H4 (cell line): ENCODE measurements around the gene SF3B3. TPM values are rescaled to one million over a fixed set of nuclear protein-coding genes. Genes with fewer than 3 reads are reported as not detected.

ENCODE experiments used
- DNase-seq: peaks from one replicate; pipeline ENCODE4 v3.0.0-alpha.2; 2015; ENCODE audit warnings: low spot score
- total RNA-seq: library from RNA; depleted of rRNA; stranded (reverse); fragments of >200 nt; shearing (Covaris generic); gene quantifications from 2 replicates; pipeline ENCODE4 v1.2.3, GENCODE V29; 2014

SF3B3 gene
- total RNA-seq, 1 experiment from 2014 or later: 180 TPM

DNA sequence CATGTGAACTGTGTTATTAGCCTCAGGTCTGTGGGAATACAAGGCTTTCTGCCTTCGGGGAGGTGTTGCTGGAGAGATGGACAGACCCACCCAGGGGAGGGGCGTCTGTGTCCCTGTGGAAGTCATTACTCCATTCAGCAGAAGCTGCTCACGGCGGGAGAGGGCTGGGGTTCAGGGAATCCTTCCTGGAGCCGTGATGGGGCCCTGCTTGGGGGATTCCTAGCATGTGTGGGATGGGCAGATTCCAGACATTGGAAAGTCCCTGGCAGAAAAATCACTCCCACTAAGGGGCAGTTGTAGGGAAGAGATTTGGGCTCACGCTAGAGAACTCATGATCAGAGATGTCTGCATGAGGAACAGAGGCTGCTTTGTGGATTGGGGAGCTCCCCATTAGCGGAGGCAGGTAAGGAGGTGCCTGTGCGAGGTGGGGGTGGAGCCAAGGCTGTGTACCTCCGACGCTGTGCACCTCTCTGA lies 66.4 kb downstream of the SF3B3 start:
- DNase-seq: no peak

DNA sequence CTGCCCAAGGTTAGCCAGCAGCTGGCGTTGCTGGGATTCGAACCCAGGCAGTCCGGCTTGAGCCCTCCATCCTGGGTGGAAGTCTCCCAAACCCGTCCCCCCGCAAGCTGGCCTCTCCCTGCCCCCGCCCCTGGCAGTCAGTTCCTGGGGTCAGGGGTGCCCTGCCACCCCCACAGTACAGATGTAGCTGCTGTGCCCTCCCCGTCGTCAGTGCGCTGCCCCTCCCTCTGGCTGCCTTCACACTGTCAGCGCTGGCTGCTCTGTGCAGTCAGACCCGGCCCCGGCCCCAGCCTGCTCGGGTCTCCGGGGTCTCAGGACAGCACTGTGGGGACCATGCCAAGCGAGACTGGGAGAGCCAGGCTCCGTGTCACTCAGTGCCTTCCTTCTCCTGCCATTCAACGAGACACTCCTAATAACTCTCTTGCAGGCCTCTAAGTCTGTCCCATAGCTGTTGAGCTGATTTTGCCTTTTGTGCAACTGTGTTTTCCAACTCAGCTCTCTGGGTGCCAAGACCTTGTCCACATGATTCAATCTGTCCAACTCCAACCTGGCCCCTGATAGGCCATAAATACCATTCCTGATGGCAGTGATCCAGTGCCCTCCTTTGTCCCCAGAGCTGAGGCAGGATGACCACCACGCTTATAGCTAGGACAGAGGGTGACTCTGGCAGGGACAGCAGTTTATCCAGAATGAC lies 67.3 kb downstream of the SF3B3 start:
- no peak for DNase-seq

DNA sequence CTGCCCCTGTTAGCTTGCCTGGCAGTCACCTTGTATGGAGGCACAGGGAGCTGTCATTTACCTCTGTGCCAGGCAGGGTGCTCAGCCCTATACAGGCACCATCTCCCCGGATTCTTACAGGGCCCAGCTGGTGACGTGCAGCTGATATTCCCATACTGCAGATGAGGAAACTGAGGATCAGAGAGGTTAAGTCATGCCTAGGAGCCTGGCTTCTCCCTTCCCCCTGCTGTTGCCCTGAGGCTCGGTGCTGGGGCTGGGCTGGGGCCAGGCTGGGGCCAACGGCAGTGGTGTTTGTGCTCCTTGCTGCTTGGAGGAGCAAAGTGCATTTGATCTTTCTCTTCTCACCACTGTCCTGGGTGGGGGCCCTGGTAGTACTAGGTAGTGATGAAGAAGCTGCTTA lies 68.0 kb downstream of the SF3B3 start:
- DNase-seq: no peak

DNA sequence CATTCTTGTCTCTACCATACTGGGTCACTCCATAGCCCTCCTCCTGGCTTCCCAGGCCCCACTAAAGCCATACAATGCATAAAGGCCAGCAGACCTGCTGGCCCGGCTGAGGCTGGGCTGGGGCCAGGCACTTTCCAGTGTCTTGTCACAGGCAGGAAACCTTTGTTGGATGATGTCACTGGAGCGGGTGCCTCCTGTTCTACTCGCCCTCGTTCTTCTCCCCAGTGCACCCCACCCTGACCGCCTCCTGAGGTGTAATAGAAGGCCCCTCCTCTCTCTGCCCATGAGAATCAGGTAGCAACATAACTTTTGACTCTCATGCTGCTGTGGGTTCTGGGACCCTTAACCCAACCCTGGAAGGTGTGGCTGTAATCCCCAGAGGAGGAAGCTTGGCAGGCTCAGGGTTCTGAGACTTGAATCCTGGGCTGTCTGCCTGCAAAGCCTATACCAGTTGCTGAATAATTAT lies 68.5 kb downstream of the SF3B3 start:
- no peak for DNase-seq

DNA sequence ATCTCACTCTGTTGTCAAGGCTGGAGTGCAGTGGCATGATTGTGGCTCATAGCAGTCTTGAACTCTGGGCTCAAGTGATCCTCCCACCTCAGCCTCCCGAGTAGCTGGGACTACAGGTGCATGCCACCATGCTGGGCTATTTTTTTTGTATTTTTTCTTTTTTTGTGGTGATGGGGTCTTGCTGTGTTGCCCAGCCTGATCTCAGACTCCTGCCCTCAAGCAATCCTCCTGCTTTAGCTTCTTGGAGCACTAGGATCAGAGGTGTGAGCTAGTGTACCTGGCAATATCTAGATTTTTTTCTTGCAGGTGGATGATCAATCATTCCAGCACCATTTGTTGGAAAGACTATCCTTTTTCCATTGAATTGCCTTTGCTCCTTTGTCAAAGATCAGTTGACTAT lies 69.9 kb downstream of the SF3B3 start:
- DNase-seq: no peak

DNA sequence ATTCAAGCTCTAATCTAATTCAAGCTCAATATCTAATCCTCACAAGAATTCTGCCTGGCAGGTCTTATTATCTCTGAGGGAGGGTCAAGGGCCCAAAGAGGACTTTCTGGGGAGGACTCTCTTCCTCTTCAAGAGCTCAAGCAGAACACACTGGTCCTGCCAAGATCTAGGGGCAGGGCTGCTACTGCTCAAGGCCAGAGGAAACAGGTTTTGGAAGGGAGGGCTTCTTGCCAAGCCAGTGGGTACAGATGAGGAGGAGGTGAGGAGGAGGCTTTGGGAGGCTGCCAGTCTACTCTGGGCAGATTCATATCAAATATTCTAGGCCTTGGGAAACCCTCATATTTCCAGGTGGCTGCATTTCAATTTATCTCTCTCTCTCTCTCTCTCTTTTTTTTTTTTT lies 71.0 kb downstream of the SF3B3 start:
- no peak for DNase-seq

DNA sequence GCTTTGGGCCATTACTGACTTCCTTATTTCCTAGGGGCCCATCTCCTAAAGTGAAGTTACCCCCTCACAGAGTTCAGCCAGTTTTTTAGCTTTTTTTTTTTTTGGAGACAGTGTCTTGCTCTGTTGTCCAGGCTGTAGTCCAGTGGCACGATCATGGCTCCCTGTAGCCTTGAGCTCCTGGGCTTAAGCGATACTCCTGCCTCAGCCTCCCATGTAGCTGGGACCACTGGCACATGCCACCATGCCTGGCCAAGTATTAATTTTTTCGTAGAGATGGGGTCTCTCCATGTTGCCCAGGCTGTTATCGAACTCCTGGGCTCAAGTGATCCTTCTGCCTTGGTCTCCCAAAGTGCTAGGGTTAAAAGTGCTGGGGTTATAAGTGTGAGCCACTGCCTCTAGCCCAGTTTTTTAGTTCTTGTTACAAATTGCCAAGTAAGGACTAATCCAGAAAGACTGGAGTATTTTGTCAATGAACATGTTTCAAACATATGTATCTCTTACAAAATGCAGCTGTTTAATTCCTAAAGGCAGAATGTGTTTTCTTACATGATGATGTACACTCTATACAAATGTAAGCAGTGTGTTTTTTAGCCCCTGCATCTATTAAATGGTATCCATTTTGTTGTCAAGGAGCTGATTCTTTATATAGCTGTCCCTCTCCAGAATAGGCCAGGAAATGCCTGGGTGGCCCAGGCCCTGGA lies 73.7 kb downstream of the SF3B3 start:
- no peak for DNase-seq

DNA sequence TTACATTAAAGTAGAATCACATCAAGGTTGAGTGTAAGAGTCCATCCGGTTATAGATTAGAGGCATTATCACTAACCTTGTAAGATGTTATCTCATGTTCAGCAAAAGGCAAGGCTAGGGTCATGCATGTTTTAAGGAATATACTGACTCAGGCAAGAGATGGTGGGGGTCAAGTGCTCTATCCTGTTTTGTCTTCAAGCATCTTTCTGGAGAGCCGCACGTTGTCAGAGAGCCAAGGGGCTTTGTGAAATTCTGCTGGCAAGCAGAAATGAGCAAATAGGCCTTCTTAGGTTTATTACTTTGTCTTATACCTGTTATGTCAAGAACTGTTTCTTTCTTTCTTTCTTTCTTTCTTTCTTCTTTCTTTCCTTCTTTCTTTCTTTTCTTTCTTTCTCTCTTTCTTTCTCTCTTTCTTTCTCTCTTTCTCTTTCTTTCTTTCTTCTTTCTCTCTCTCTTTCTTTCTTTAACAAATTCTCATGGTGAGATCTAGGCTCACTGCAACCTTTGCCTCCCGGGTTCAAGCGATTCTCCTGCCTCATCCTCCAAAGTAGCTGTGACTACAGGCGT lies 75.4 kb downstream of the SF3B3 start:
- DNase-seq: no peak

DNA sequence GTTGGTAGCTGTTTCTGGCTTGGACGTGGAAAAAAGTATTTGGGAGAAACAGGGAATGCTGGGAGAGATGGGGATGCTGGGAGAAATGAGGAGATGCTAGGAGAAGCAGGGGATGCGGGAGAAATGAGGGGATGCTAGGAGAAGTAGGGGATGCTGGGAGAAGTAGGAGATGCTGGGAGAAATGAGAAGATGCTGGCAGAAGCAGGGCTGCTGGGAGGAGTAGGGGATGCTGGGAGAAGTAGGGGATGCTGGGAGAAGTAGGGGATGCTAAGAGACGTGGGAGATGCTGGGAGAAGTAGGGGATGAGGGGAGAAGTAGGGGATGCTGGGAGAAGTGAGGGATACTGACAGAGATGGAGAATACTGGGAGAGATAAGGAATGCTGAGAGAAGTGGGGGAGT lies 77.1 kb downstream of the SF3B3 start:
- no peak for DNase-seq

DNA sequence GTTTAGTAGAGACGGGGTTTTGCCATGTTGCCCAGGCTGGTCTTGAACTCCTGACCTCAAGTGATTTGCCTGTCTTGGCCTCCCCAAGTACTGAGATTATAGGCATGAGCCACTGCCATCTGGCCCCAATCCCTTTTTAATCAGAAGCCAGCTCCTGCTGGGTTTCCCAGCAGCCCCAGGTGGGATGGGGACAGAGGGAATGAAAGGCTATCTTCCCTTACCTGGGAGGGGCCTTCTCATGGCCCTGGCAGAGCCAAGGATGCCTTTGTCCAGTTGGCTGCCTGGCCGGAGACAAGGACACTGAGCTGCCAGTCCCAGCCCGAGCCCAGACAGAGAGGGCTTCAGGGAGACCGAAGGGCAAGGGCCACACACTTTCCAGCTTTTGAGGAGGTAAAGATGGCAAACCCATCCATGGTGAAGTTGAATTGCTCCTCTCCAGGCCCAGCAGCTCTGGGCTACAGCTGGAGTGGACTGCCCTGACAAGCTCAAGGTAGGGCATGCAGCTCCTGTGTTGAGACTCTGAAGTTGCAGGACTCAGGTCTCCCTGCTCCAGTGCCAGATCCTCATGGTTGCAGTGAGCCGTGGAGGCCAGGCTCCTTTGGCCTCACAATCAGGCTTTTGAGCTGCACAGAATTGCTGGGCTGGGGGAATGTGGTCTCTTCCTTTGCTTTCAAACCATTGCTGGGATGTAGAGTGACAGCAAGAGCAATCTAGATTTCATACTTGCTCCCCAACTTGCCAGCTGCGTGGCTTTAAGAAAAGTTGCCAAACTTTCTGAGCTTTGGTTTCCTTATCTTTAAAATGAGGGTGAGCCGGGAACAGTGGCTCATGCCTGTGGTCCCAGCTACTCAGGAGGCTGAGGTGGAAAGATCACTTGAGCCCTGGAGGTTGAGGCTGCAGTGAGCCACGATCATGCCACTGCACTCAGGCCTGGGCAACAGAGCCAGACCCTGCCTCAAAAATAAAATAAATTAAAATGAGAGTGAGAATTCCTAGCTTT lies 78.3 kb downstream of the SF3B3 start:
- no peak for DNase-seq

DNA sequence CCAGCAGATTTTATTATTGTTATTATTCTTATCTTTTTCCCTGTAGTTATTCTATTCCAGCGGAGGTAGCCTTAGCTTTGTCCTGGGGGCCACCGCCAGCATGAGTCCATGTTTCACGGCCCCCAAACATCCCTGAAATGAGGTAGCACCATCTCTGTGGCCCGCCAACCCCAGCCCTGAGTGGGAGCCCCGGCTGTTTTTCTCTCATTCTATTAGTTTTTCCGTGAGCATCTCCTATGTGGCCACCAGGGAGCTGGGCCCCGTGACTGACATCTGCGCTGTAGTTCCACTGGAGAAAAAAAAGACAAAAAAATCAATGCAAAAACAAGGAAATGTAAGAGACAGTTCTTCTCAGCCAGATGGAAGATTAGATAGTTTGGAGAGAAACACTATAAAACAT lies 79.2 kb downstream of the SF3B3 start:
- no peak for DNase-seq

DNA sequence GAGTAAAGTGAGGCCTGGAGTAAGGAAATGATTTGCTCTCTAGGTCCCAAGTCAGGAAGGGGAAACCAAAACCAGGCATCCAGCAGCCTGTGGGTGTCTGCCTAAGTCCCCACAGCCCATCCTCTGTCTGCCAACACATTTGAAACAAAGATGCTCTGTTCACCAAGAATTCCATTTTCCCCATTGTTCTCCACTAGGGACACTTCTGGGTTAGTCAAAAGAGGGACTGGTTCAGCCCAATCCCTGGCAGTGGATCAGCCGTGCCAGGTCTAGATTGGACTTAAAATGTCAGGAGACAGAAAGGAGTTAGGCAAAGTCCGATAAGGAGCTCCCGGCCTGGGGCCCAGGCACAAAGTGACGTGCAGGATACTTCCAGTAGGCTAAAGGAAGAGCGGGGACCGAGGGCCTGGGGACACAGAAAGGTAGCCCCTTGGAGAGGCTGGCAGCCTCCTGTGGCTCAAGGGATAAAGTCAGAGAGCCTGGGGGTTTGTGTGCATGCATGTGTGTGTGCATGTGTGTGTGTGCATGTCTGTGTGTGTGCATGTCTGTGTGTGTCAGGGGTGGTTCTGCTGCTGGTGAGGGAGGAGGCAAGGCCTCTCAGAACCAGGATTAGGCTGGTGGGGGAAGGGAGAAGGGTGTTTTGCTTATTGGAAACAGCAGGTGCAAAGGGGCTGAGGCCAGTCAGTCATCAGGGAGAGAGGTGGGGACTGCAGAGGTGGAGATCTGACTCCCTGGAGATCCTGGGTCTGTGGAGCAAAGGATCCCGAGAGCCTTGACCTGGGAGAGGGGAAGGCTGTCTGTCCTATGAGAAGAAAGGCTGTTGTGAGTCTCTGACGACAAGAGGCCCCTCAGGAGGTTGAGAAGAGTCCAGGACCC lies 81.0 kb downstream of the SF3B3 start:
- DNase-seq: no peak

DNA sequence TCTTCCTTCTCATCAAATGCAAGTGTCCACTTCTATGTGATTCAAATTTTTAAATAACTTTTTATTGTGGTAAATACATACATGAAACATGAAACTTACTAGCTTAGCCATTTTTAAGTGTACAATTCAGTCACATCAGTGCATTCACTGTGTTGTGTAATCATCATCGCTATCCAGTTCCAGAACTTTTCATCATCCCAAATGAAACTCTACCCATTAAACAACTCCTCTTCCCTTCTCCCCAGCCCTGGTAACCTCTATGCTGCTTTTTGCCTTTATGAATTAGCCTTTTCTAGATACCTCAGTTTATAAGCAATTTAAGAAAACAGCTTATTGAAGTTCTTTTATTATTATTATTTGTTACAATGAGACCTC lies 81.7 kb downstream of the SF3B3 start:
- DNase-seq: no peak

DNA sequence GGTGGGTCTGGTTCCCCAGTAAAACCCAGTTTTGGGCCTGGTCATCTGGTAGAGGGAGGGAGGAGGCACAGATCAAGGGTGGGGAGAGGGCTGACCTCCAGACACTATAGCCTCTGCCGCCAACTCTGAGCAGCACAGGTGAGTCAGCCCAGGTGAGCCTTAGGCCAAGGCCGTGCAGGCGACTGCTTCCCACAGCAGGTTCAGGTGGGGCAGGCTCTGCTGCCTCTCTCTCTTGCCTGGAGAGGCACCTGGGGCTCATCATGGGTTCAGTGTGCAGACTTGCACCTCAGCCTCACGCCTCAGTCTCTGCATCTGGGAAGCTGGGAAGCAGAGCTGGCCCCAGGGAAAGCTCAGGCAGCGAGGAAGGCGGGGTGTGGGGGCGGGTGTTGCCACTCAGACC lies 84.9 kb downstream of the SF3B3 start:
- DNase-seq: no peak

DNA sequence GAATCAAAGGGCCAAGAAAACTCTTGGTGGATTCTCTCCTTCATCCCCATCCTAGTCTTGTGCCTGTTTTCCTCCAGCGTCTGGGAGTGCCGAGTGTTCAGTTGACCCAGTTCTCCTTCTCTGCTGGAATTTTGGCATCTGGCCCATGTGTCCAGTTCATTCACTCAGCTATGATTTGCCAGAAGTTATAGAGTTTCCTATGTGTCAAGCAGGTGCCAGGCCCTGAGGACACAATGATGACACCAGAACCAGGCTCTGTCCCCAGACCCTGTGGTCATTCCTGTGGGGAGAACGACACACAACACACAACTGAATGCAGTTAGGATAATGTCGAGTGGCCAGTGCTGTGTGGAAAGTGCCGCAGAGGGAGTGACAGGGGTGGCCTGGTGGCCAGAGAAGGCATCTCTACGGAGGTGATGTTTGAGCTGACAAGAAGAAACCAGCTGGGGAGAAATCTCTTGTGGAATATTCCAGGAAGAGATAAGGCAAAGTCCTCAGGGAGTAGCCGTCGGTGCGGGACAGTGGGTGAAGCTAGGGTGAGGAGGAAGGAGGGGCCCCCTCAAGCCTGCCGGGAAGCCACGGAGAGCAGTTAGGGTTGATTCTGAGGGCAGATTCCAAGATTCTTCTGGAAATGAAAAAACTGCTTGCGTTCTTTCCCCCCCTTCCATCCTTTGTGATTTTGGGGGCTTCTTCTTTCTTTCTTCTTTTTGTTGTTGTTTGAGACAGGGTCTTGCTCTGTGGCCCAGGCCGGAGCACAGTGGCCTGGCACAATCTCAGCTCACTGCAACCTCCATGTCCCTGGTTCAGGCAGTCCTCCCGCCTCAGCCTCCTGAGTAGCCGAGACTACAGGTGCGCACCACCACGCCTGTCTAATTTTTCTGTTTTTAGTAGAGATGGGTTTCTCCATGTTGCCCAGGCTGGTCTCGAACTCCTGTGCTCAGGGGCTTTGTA lies 86.9 kb downstream of the SF3B3 start:
- DNase-seq: no peak

DNA sequence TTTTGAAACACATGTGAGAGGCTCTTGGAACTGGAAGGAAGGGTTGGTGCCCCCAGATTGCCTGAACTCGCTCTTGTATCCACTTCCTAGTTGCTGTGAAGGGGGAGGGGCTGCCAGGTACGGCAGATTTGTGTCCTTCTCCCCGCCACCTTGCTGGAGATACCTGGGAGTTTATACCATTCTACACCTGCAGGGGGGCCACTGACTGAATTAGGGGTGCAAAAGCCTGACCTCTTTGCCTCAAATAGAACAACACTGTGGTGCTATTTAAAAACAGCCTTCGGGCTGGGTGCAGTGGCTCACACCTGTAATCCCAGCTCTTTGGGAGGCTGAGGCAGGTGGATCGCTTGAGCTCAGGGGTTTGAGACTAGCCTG lies 87.6 kb downstream of the SF3B3 start:
- DNase-seq: no peak

DNA sequence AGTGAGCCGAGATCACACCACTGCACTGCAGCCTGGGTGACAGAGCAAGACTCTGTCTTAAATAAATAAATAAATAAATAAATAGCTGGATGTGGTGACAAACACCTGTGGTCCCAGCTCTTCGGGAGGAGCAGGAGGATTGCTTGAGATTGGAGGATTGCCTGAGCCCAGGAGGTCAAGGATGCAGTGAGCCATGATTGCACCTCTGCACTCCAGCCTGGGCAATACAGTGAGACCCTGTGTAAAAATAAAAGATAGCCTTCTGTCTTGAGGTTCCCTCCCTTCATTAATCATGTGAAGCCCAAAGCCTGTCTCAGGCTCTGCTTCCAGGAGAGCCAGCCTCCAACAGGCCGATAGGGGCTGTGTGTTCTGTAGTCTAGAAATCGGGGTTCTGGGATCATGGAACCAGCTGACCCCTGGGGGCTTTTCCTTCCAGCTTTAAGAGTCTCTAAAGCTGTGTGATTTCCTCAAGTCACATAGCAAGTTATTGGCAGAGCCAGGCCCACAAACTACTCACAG lies 88.2 kb downstream of the SF3B3 start:
- no peak for DNase-seq

DNA sequence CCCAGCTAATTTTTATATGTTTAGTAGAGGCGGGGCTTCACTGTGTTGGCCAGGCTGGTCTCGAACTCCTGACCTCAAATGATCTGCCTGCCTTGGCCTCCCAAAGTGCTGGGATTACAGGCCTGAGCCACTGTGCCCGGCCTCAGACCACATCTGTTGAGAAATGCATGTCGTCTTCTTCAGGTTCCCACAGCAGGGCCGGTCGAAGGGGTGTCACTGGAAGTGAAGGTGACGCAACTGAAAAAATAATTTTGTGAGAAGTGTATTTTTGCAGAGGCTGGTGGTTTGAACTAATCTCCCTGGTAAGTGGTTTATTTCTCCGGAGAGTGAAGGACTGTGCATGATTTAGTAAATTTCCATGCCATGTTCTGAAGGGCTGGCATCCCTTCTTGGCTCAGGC lies 89.3 kb downstream of the SF3B3 start:
- no peak for DNase-seq

DNA sequence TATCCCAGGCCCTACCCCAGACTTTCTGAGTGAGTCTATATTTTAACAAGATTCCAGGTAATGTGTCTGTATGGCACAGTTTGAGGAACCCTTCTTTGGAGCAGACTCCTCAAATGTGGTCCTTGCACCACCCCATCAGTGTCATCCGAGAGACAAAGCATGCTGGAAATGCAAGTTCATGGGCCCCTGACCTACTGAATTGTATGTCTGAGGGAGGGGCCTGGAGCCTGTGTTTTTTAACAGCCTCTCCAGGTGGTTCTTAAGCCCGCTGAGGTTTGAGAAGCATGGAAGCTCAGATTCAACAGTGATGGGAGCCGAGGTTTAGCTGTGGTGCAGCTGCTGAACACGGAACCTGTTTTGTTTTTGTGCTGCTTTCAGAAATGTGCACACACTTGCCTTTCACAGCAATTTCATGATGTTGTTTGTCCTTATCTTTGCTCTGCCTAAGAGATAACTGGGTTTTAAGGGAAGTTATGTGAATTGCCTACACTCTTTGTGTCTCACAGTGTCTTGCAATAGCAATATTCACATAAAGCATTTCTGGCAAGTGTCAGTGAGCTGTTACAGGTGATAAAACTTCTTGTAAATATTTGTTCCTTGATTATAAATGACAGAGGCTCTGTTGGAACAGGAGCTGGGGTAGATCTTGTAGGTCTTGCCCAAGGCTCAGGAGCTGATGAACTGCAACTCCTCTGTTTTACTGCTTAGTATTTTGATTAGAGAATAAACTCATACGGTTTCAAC lies 90.8 kb downstream of the SF3B3 start:
- no peak for DNase-seq
